Naive thymus-derived CD8-positive, alpha-beta T cell (primary cell): ENCODE data around the gene DNASE2B. TPM values are rescaled to one million over a fixed set of nuclear protein-coding genes. Genes with fewer than 3 reads are reported as not detected.

Source experiments
- ATAC-seq, 2 donors: fragments of 150-1000 bp; cut with Tn5 transposase in 1 of 2; sonication (Bioruptor Pico), chemical (Tn5 transposase) in 1 of 2; 1 replicate in 1 of 2; 2 replicates in 1 of 2; pipeline ENCODE4 v1.10.0; 2021; ENCODE audit warnings: mild to moderate bottlenecking in 2 of 2, moderate library complexity in 2 of 2
- POLR2A ChIA-PET: fragments of 350-600 bp; sonication (Branson Sonifier 250); formaldehyde crosslinking; loops from one replicate; lab custom pipeline; 2021; ENCODE audit warnings: antibody characterized with exemption; lab: Charles Lee
- DNase-seq, 10 donors: peaks; one replicate each; pipeline versions ENCODE4 v3.0.0 to v3.0.0-alpha.2; 2020 to 2022
- H3K27ac Mint-ChIP-seq, 10 donors: one replicate each; pipeline ENCODE4 v1.8.0; 2020 to 2022; ENCODE audit warnings: mild to moderate bottlenecking in 10 of 10, mixed read lengths in 10 of 10, moderate library complexity in 4 of 10, inconsistent platforms in 1 of 10
- H3K27me3 Mint-ChIP-seq, 5 donors: one replicate each; pipeline ENCODE4 v1.8.0; 2021 to 2022; ENCODE audit warnings: mixed read lengths in 5 of 5
- H3K36me3 Mint-ChIP-seq, 3 donors: one replicate each; pipeline ENCODE4 v1.8.0; 2020 to 2022; ENCODE audit warnings: mixed read lengths in 3 of 3, mild to moderate bottlenecking in 2 of 3, inconsistent platforms in 1 of 3
- H3K4me1 Mint-ChIP-seq, 4 donors: one replicate each; pipeline ENCODE4 v1.8.0; 2021 to 2022; ENCODE audit warnings: mixed read lengths in 4 of 4
- H3K4me3 Mint-ChIP-seq, 10 donors: one replicate each; pipeline ENCODE4 v1.8.0; 2020 to 2022; ENCODE audit warnings: mild to moderate bottlenecking in 10 of 10, mixed read lengths in 10 of 10, moderate library complexity in 6 of 10, inconsistent platforms in 1 of 10
- H3K9me3 Mint-ChIP-seq, 9 donors: one replicate each; pipeline ENCODE4 v1.8.0; 2020 to 2022; ENCODE audit warnings: mixed read lengths in 9 of 9, mild to moderate bottlenecking in 3 of 9, inconsistent platforms in 1 of 9, moderate library complexity in 1 of 9
- polyA plus RNA-seq, 3 donors: library from polyadenylated mRNA; unstranded; fragments of 300-500 nt; fragmentation: Illumina TruSeq; gene quantifications; one replicate each; pipeline ENCODE4 v1.2.3, GENCODE V29; 2021
- total RNA-seq, 8 experiments: library from RNA in 2 of 8; stranded (reverse) in 2 of 8; gene quantifications; one replicate each; pipeline ENCODE4 v1.2.3 and lab custom pipeline; 2021 to 2026

The DNASE2B gene
- total and polyA plus RNA-seq, 5 experiments from 2014 or later = not detected

GRCh38 chr1:84427250-84428188, 29.2 kb downstream of the DNASE2B start:
- POLR2A ChIA-PET = interaction anchor here (0.6 kb wide), 2 partner anchors 285 to 496 kb away, joined by 3 to 5 read pairs; no protein-coding TSS in a partner anchor
- Mint-ChIP-seq H3K4me1 (peaks cover 0 to 2% (median 0%) of the 10 kb centered on the region in 4 donors), H3K9me3 (peaks cover 0 to 12% (median 7%) of the 10 kb centered on the region in 9 donors), H3K27me3 (peaks cover 0 to 4% (median 0%) of the 10 kb centered on the region in 5 donors), H3K27ac (peak overlapping the region in 2 of 10 donors; percentile 33 to 43), H3K4me3 (no peak overlapping the region), H3K36me3 (peaks cover 0 to 13% (median 6%) of the 10 kb centered on the region in 3 donors)
- no peak for ATAC-seq
- no peak for DNase-seq

GRCh38 chr1:84428235-84428634, 30.0 kb downstream of the DNASE2B start:
- Mint-ChIP-seq H3K9me3 (peaks cover 0 to 12% (median 7%) of the 10 kb centered on the region in 9 donors), H3K27me3 (peaks cover 0 to 3% (median 0%) of the 10 kb centered on the region in 5 donors)
- ATAC-seq = no peak

GRCh38 chr1:84429231-84429630, 30.9 kb downstream of the DNASE2B start:
- no peak for ATAC-seq
- Mint-ChIP-seq H3K36me3 (peaks cover 0 to 13% (median 6%) of the 10 kb centered on the region in 3 donors), H3K4me3 (no peak overlapping the region), H3K27me3 (no peaks in the 10 kb centered on the region), H3K4me1 (peaks cover 0 to 9% (median under 1%) of the 10 kb centered on the region in 4 donors), H3K27ac (no peak overlapping the region), H3K9me3 (peaks cover 0 to 12% (median 7%) of the 10 kb centered on the region in 9 donors)
- POLR2A ChIA-PET = no interaction called here
- DNase-seq = no peak

More at GRCh38 chr1:84428235-84428634, 30.0 kb downstream of the DNASE2B start:
- DNase-seq = no peak
- Mint-ChIP-seq H3K36me3 (peaks cover 0 to 13% (median 6%) of the 10 kb centered on the region in 3 donors), H3K4me3 (no peak overlapping the region), H3K4me1 (peaks cover 0 to 2% (median under 1%) of the 10 kb centered on the region in 4 donors), H3K27ac (peak overlapping the region in 1 of 10 donors; percentile 60)
- POLR2A ChIA-PET = interaction anchor here (0.6 kb wide), 1 partner anchor 286 kb away, joined by 3 read pairs; no protein-coding TSS in a partner anchor

GRCh38 chr1:84430546-84430945, 32.3 kb downstream of the DNASE2B start:
- H3K36me3 Mint-ChIP-seq = peaks cover 0 to 13% (median 6%) of the 10 kb centered on the region in 3 donors
- H3K4me3 Mint-ChIP-seq = no peak overlapping the region
- ATAC-seq = no peak
- peaks cover 0 to 9% (median under 1%) of the 10 kb centered on the region in 4 donors for H3K4me1 Mint-ChIP-seq
- no peak overlapping the region for H3K27ac Mint-ChIP-seq
- DNase-seq = no peak
- peaks cover 0 to 12% (median 7%) of the 10 kb centered on the region in 9 donors for H3K9me3 Mint-ChIP-seq
- no peaks in the 10 kb centered on the region for H3K27me3 Mint-ChIP-seq
- POLR2A ChIA-PET = interaction anchor here (0.5 kb wide), 1 partner anchor 771 kb away, joined by 3 read pairs; no protein-coding TSS in a partner anchor

- POLR2A ChIA-PET = interaction anchor here (0.6 to 6.3 kb wide), 6 partner anchors 39 to 292 kb away, joined by 3 to 68 read pairs (median 4); partner anchors contain the start of genes GNG5, PRKACB and SPATA1
- H3K4me3 Mint-ChIP-seq = peak overlapping the region; percentile 57 to 85 (median 80)
- peaks cover 0 to 9% (median 4%) of the 10 kb centered on the region in 4 donors for H3K4me1 Mint-ChIP-seq
- H3K9me3 Mint-ChIP-seq = peaks cover 0 to 12% (median 7%) of the 10 kb centered on the region in 9 donors
- no peak overlapping the region for H3K27ac Mint-ChIP-seq
- peak in 9 of 10 donors; percentile 44 to 85 (median 71) for DNase-seq
- no peaks in the 10 kb centered on the region for H3K27me3 Mint-ChIP-seq
- ATAC-seq = peak; percentile 65 to 83
- H3K36me3 Mint-ChIP-seq = peaks cover 0 to 13% (median 6%) of the 10 kb centered on the region in 3 donors
Observed at GRCh38 chr1:84433258-84434080, 35.2 kb downstream of the DNASE2B start.

GRCh38 chr1:84434081-84434769, 35.9 kb downstream of the DNASE2B start:
- ATAC-seq (peak; percentile 6 to 24), DNase-seq (peak in 1 of 10 donors; percentile 8)
- POLR2A ChIA-PET = interaction anchor here (0.6 to 6.3 kb wide), 4 partner anchors 38 to 293 kb away, joined by 4 to 68 read pairs (median 8); partner anchors contain the start of genes GNG5, PRKACB and SPATA1
- peaks cover 0 to 10% (median 4%) of the 10 kb centered on the region in 4 donors for H3K4me1 Mint-ChIP-seq
- H3K4me3 Mint-ChIP-seq = peak overlapping the region; percentile 57 to 85 (median 80)
- H3K27me3 Mint-ChIP-seq = no peaks in the 10 kb centered on the region
- peaks cover 0 to 12% (median 7%) of the 10 kb centered on the region in 9 donors for H3K9me3 Mint-ChIP-seq
- H3K36me3 Mint-ChIP-seq = peaks cover 0 to 13% (median 6%) of the 10 kb centered on the region in 3 donors
- H3K27ac Mint-ChIP-seq = no peak overlapping the region

GRCh38 chr1:84434801-84435549, 36.7 kb downstream of the DNASE2B start:
- Mint-ChIP-seq H3K4me1 (peaks cover 0 to 10% (median 4%) of the 10 kb centered on the region in 4 donors), H3K9me3 (peaks cover 0 to 7% (median 3%) of the 10 kb centered on the region in 9 donors), H3K27ac (no peak overlapping the region), H3K36me3 (peaks cover 0 to 8% (median 0%) of the 10 kb centered on the region in 3 donors), H3K4me3 (no peak overlapping the region), H3K27me3 (peaks cover 0 to under 1% (median 0%) of the 10 kb centered on the region in 5 donors)
- DNase-seq = peak in 3 of 10 donors; percentile 37 to 49 (median 40)
- POLR2A ChIA-PET = interaction anchor here (1.0 to 6.3 kb wide), 5 partner anchors 71 to 296 kb away, joined by 4 to 68 read pairs (median 5); partner anchors contain the start of genes GNG5, PRKACB and SPATA1
- ATAC-seq = peak; percentile 31 to 38

- Mint-ChIP-seq H3K27me3 (peaks cover 0 to 2% (median 0%) of the 10 kb centered on the region in 5 donors), H3K27ac (no peak overlapping the region), H3K36me3 (no peaks in the 10 kb centered on the region), H3K4me3 (no peak overlapping the region), H3K4me1 (peaks cover 0 to 10% (median 4%) of the 10 kb centered on the region in 4 donors), H3K9me3 (no peaks in the 10 kb centered on the region)
- POLR2A ChIA-PET = interaction anchor here (0.9 to 6.3 kb wide), 6 partner anchors 14 to 292 kb away, joined by 3 to 68 read pairs (median 4); partner anchors contain the start of genes CTBS, GNG5, PRKACB and SPATA1
- ATAC-seq (peak; percentile 33 to 48), DNase-seq (peak in 5 of 10 donors; percentile 6 to 50 (median 38))
Observed at GRCh38 chr1:84436876-84437655, 38.8 kb downstream of the DNASE2B start.

- POLR2A ChIA-PET = interaction anchor here (0.5 to 4.0 kb wide), 10 partner anchors 37 to 311 kb away, joined by 3 to 14 read pairs (median 4); partner anchors contain the start of genes CTBS, GNG5, PRKACB and RPF1
- peak in 5 of 10 donors; percentile 26 to 73 (median 66) for DNase-seq
- Mint-ChIP-seq H3K27ac (peak overlapping the region in 7 of 10 donors; percentile 7 to 83 (median 71)), H3K36me3 (peaks cover 0 to 5% (median 0%) of the 10 kb centered on the region in 3 donors), H3K4me3 (peak overlapping the region in 9 of 10 donors; percentile 1 to 62 (median 45)), H3K9me3 (peaks cover 0 to 3% (median 0%) of the 10 kb centered on the region in 9 donors), H3K27me3 (peaks cover 0 to 15% (median 3%) of the 10 kb centered on the region in 5 donors), H3K4me1 (peaks cover 0 to 19% (median 14%) of the 10 kb centered on the region in 4 donors)
- peak; percentile 94 to 95 for ATAC-seq
Observed at GRCh38 chr1:84442256-84442655, 44.0 kb downstream of the DNASE2B start.
